GM21825 (cell line): ENCODE measurements around the gene TROAP.
A peak's percentile ranks its signal among the peaks of the same experiment; 100 is the strongest.
"Not testable (repeated sequence)": the region's sequence is repeated elsewhere in the genome, so short reads cannot be mapped to it uniquely, and the experiment has no call there.

Experiments used
- ATAC-seq: cut with Tn5 transposase; IDR thresholded peaks from one replicate; pipeline ENCODE4 v1.9.1; 2021; ENCODE audit warnings: mild to moderate bottlenecking, moderate library complexity; ENCODE audit not compliant: unreplicated experiment

The TROAP gene

GRCh38 chr12:49366096-49366651, 43.1 kb downstream of the TROAP start:
- peak; percentile 1 for ATAC-seq

- ATAC-seq: peak; percentile 56
Measured at GRCh38 chr12:49366652-49367380, 43.8 kb downstream of the TROAP start.

- ATAC-seq: peak; percentile 4
Measured at GRCh38 chr12:49367381-49368239, 44.6 kb downstream of the TROAP start, which contains the start of gene SPATS2. TSS of gene SPATS2 (plus strand) at chr12:49367462. CDS start at chr12:49461013, 93,551 bp downstream.

GRCh38 chr12:49368240-49368600, 45.2 kb downstream of the TROAP start:
- ATAC-seq: no peak

GRCh38 chr12:49369411-49370145, 46.5 kb downstream of the TROAP start:
- ATAC-seq: peak; percentile 43

- ATAC-seq: no peak
Measured at GRCh38 chr12:49370539-49370938, 47.5 kb downstream of the TROAP start.

GRCh38 chr12:49375406-49375805, 52.4 kb downstream of the TROAP start:
- no peak for ATAC-seq

GRCh38 chr12:49377386-49377785, 54.3 kb downstream of the TROAP start:
- ATAC-seq: no peak

GRCh38 chr12:49380184-49380583, 57.1 kb downstream of the TROAP start:
- not testable (repeated sequence) for ATAC-seq
